PC-3 (cell line): ENCODE measurements around the gene ODC1. TPM values are rescaled to one million over a fixed set of nuclear protein-coding genes. Genes with fewer than 3 reads are reported as not detected.

Experiments
- ATAC-seq: fragments of 200-7000 bp; cut with Tn5 transposase; 2 replicates; pipeline ENCODE4 v1.9.1; 2020; ENCODE audit warnings: mild to moderate bottlenecking, moderate library complexity
- BruUV-seq: library from RNA; stranded (reverse); fragments of 400-500 nt; replicated peaks from 2 replicates; lab custom pipeline; 2021; lab: Mats Ljungman, UMichigan
- CTCF ChIA-PET: fragments of 300-600 bp; sonication (Branson Sonifier 250); formaldehyde crosslinking; loops from one replicate; lab custom pipeline; 2022; ENCODE audit warnings: antibody characterized with exemption; lab: Charles Lee
- POLR2A ChIA-PET: fragments of 300-600 bp; sonication (Branson Sonifier 250); formaldehyde crosslinking; loops from one replicate; lab custom pipeline; 2022; ENCODE audit warnings: antibody characterized with exemption; ENCODE audit not compliant: unreplicated experiment; lab: Charles Lee
- DNase-seq: peaks from one replicate; pipeline ENCODE4 v3.0.0-alpha.2; 2015
- H2AFZ ChIP-seq: fragments of 300-600 bp; sonication (generic); 2 replicates; pipeline ENCODE4 v1.6.0; 2016; ENCODE audit warnings: antibody characterized with exemption, low read length
- H3F3A ChIP-seq: fragments of 300-600 bp; sonication (generic); one replicate; pipeline ENCODE4 v1.6.0; 2017; ENCODE audit warnings: antibody characterized with exemption, low read length, control low read depth, mild to moderate bottlenecking; ENCODE audit not compliant: unreplicated experiment
- H3K27ac ChIP-seq: fragments of 300-600 bp; sonication (generic); 2 replicates; pipeline ENCODE4 v1.5.1; 2016; ENCODE audit warnings: mild to moderate bottlenecking, low read length
- H3K27me3 ChIP-seq: fragments of 300-600 bp; sonication (generic); 2 replicates; pipeline ENCODE4 v1.6.1; 2016; ENCODE audit warnings: low read length, mixed read lengths
- H3K36me3 ChIP-seq: fragments of 300-600 bp; sonication (generic); 2 replicates; pipeline ENCODE4 v1.6.1; 2016; ENCODE audit warnings: low read depth, mixed run types, low read length, mixed read lengths
- H3K4me1 ChIP-seq: fragments of 300-600 bp; sonication (generic); 2 replicates; pipeline ENCODE4 v1.5.1; 2016; ENCODE audit warnings: low read length; ENCODE audit not compliant: insufficient read depth
- H3K4me2 ChIP-seq: fragments of 300-600 bp; sonication (generic); 2 replicates; pipeline ENCODE4 v1.6.0; 2016; ENCODE audit warnings: low read length
- H3K4me3 ChIP-seq: fragments of 300-600 bp; sonication (generic); 2 replicates; pipeline ENCODE4 v1.5.1; 2016; ENCODE audit warnings: mild to moderate bottlenecking, low read length, mixed read lengths
- H3K79me2 ChIP-seq: fragments of 300-600 bp; sonication (generic); 2 replicates; pipeline ENCODE4 v1.6.1; 2017; ENCODE audit warnings: low read length, mixed read lengths
- H3K9ac ChIP-seq: fragments of 300-600 bp; sonication (generic); 2 replicates; pipeline ENCODE4 v1.6.0; 2016; ENCODE audit warnings: mild to moderate bottlenecking, low read length
- H3K9me2 ChIP-seq: fragments of 300-600 bp; sonication (generic); replicated peaks from 2 replicates; pipeline ENCODE4 v1.6.1; 2016; ENCODE audit warnings: mixed run types, low read length, mixed read lengths
- H3K9me3 ChIP-seq: fragments of 300-600 bp; sonication (generic); 2 replicates; pipeline ENCODE4 v1.6.1; 2016; ENCODE audit warnings: low read length, mixed read lengths
- H4K20me1 ChIP-seq: fragments of 300-600 bp; sonication (generic); 2 replicates; pipeline ENCODE4 v1.6.1; 2016; ENCODE audit warnings: low read length, mixed read lengths
- CTCF ChIP-seq: fragments of 300-600 bp; sonication (generic); conservative IDR thresholded peaks from 2 replicates; pipeline ENCODE4 v1.5.1; 2017; ENCODE audit warnings: antibody characterized with exemption, low read depth, mild to moderate bottlenecking, low read length
- EZH2 ChIP-seq: fragments of 300-600 bp; sonication (generic); IDR thresholded peaks from one replicate; pipeline ENCODE4 v1.6.1; 2017; ENCODE audit warnings: antibody characterized with exemption, mild to moderate bottlenecking, low read length; ENCODE audit not compliant: unreplicated experiment
- EZH2phosphoT487 ChIP-seq: fragments of 300-600 bp; sonication (generic); IDR thresholded peaks from 2 replicates; pipeline ENCODE4 v1.6.1; 2018; ENCODE audit warnings: mild to moderate bottlenecking, antibody characterized with exemption, low read length, borderline replicate concordance
- intact Hi-C: fragments of 100-400 bp; cut with micrococcal nuclease; formaldehyde crosslinking; loops from 2 replicates; pipeline ENCODE4 v1.9.0; 2023
- total RNA-seq: library from RNA; depleted of rRNA; stranded (reverse); fragments of >200 nt; gene quantifications from 2 replicates; pipeline ENCODE4 v1.2.3, GENCODE V29; 2014

ODC1 gene
- total RNA-seq, 1 experiment from 2014 or later: 712 TPM

GRCh38 chr2:10434886-10435819 lies 13.0 kb downstream of the ODC1 start:
- peaks cover 11% of the 10 kb centered on the region for H3F3A ChIP-seq
- peaks cover 6% of the 10 kb centered on the region; the same call in 1 of the 2 replicates for H4K20me1 ChIP-seq
- no peaks in the 10 kb centered on the region for H3K27me3 ChIP-seq
- no peak overlapping the region for H2AFZ ChIP-seq
- no peaks in the 10 kb centered on the region for H3K9me3 ChIP-seq
- TF ChIP-seq CTCF: peak; percentile 94
- TF ChIP-seq EZH2: no peak
- H3K4me1 ChIP-seq: no peaks in the 10 kb centered on the region
- DNase-seq (peak; percentile 81), ATAC-seq (peak; percentile 60)
- BruUV-seq: no TSS peak
- no peak overlapping the region for H3K4me2 ChIP-seq
- no peak overlapping the region for H3K4me3 ChIP-seq
- POLR2A ChIA-PET: interaction anchor here (0.5 to 0.8 kb wide), 4 partner anchors 128 to 215 kb away, joined by 3 to 8 read pairs (median 6); partner anchors contain the start of gene HPCAL1
- no peak overlapping the region for H3K27ac ChIP-seq
- H3K79me2 ChIP-seq: no peaks in the 10 kb centered on the region
- no peaks in the 10 kb centered on the region for H3K9me2 ChIP-seq
- no peak overlapping the region for H3K9ac ChIP-seq
- peaks cover 6% of the 10 kb centered on the region for H3K36me3 ChIP-seq
- intact Hi-C loops: loop anchor here (1.0 kb wide), 1 partner anchor 363 kb away; no protein-coding TSS in a partner anchor
- CTCF ChIA-PET: interaction anchor here (0.5 to 2.3 kb wide), 15 partner anchors 10 to 635 kb away, joined by 3 to 22 read pairs (median 4); no protein-coding TSS in a partner anchor

GRCh38 chr2:10433947-10434885 lies 13.9 kb downstream of the ODC1 start:
- no peaks in the 10 kb centered on the region for H3K36me3 ChIP-seq
- no peaks in the 10 kb centered on the region for H3K4me1 ChIP-seq
- H3K79me2 ChIP-seq: no peaks in the 10 kb centered on the region
- no peak overlapping the region for H2AFZ ChIP-seq
- no peaks in the 10 kb centered on the region for H3K27me3 ChIP-seq
- H3K9me2 ChIP-seq: no peaks in the 10 kb centered on the region
- ChIA-PET CTCF (interaction anchor here (0.5 to 2.3 kb wide), 12 partner anchors 11 to 671 kb away, joined by 3 to 22 read pairs (median 4); no protein-coding TSS in a partner anchor), POLR2A (interaction anchor here (0.5 to 0.6 kb wide), 2 partner anchors 127 to 129 kb away, joined by 5 to 6 read pairs; no protein-coding TSS in a partner anchor)
- TF ChIP-seq CTCF (no peak), EZH2 (no peak), EZH2phosphoT487 (no peak)
- BruUV-seq: no TSS peak
- H3K27ac ChIP-seq: no peak overlapping the region
- ATAC-seq (no peak), DNase-seq (no peak)
- H3K9ac ChIP-seq: no peak overlapping the region
- H3K9me3 ChIP-seq: no peaks in the 10 kb centered on the region
- no peaks in the 10 kb centered on the region for H4K20me1 ChIP-seq
- intact Hi-C loops: no loop called here
- no peak overlapping the region for H3K4me2 ChIP-seq
- peaks cover 7% of the 10 kb centered on the region for H3F3A ChIP-seq
- no peak overlapping the region for H3K4me3 ChIP-seq
